Omental fat pad (tissue), 4 donors: ENCODE measurements around the gene PCP4. TPM values are rescaled to one million over a fixed set of nuclear protein-coding genes. Genes with fewer than 3 reads are reported as not detected.

Experiments
- ATAC-seq: fragments of 150-250 bp; one replicate; pipeline ENCODE4 v1.9.1; 2016; ENCODE audit warnings: mild to moderate bottlenecking, moderate library complexity; ENCODE audit not compliant: low FRiP score
- DNase-seq: peaks from one replicate; pipeline ENCODE4 v3.0.0-alpha.2; 2019; ENCODE audit warnings: low spot score
- total RNA-seq, 4 donors: library from RNA; depleted of rRNA; stranded (reverse); fragments of >200 nt; gene quantifications; one replicate each; pipeline ENCODE4 v1.1.0, GENCODE V29; 2016
- TF ChIP-seq, protein P1 (sequence below), 3 donors: fragments of 450-650 bp; IDR thresholded peaks; one replicate each; pipeline ENCODE4 v1.5.1; 2016 to 2017; ENCODE audit warnings: antibody characterized with exemption in 3 of 3, mild to moderate bottlenecking in 3 of 3, moderate library complexity in 2 of 3

PCP4 gene
- total RNA-seq, 4 donors from 2014 or later, result 2.7 to 5.1 (median 4.0) TPM; not detected in 1

DNA sequence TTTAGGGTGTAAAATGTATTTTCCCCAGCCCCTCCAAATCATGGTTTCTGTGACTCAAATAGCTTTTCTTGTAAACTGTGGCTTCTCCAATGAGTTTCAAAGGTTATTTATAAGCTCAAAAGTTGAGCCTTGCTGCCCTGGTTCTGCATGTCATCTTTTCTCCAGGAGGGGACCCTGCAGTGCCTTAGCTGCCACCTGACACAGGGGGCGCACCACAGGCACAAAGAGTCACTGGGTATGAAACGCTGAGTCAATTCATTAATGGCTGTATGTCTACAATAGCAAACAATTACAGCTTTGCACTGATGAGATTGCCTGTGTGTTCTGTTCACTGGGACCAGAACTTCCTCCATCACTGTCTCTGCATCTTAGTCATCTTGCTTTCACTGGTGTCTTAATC lies 100.8 kb downstream of the PCP4 start:
- ATAC-seq (no peak), DNase-seq (no peak)
- TF ChIP-seq, protein P1, sequence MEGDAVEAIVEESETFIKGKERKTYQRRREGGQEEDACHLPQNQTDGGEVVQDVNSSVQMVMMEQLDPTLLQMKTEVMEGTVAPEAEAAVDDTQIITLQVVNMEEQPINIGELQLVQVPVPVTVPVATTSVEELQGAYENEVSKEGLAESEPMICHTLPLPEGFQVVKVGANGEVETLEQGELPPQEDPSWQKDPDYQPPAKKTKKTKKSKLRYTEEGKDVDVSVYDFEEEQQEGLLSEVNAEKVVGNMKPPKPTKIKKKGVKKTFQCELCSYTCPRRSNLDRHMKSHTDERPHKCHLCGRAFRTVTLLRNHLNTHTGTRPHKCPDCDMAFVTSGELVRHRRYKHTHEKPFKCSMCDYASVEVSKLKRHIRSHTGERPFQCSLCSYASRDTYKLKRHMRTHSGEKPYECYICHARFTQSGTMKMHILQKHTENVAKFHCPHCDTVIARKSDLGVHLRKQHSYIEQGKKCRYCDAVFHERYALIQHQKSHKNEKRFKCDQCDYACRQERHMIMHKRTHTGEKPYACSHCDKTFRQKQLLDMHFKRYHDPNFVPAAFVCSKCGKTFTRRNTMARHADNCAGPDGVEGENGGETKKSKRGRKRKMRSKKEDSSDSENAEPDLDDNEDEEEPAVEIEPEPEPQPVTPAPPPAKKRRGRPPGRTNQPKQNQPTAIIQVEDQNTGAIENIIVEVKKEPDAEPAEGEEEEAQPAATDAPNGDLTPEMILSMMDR (IDR thresholded peaks at IDR 0.05), result no peak

DNA sequence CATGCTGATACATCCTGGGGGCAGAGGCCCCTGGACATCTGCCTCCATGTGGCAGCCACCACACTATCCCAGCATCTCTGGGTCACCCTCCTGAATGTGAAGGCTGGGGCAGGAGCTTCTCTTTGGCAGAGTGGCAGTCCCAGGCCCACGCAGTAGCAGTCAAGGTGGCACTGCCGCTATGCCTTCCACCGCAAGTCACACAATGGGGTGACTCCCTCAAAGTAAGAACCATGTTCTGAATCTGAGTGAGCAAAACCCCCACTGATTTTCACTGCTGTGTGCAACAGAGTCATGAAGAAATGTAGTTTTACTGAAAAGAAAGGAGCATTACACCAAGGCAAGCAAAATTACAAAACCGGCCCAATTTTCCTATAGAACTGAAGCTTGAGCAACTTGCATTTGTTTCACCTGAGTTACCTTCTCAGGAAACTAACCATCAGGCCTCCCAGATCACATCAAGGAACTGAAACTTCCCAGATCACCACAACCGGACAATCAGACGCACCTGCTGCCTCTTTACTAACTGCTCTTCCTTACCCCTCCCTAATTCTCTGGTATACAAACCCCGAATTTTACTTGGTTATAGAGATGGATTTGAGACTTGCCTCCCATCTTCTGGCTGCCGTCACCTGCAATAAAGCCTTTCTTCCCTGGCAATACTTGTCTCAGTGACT lies 102.6 kb downstream of the PCP4 start:
- DNase-seq (no peak), ATAC-seq (no peak)
- TF ChIP-seq, protein P1 (IDR thresholded peaks at IDR 0.05), result no peak

GRCh38 chr21:39971956-39972355 lies 104.7 kb downstream of the PCP4 start:
- DNase-seq, result no peak
- TF ChIP-seq, protein P1 (IDR thresholded peaks at IDR 0.05), result no peak
- ATAC-seq, result no peak

GRCh38 chr21:39972471-39972870 lies 105.2 kb downstream of the PCP4 start:
- TF ChIP-seq, protein P1 (IDR thresholded peaks at IDR 0.05), result no peak
- ATAC-seq, result no peak
- no peak for DNase-seq

- ATAC-seq (no peak), DNase-seq (no peak)
- TF ChIP-seq, protein P1 (IDR thresholded peaks at IDR 0.05), result no peak
Observed at GRCh38 chr21:39972976-39973770, 105.9 kb downstream of the PCP4 start.

GRCh38 chr21:39976800-39977199 lies 109.6 kb downstream of the PCP4 start:
- ATAC-seq, result peak; percentile 45
- no peak for DNase-seq
- TF ChIP-seq, protein P1 (IDR thresholded peaks at IDR 0.05), result no peak

Other genes with a start within 250 kb of the PCP4 start
- not detected for gene IGSF5, start 122.3 kb upstream of the PCP4 start, total RNA-seq